WERI-Rb-1 (cell line): Measurements from ENCODE around the gene CTR9.
"Not testable (repeated sequence)": the region's sequence is repeated elsewhere in the genome, so short reads cannot be mapped to it uniquely, and the experiment has no call there.

Source experiments
- DNase-seq: peaks from one replicate; pipeline ENCODE4 v3.0.0-alpha.2; 2020
- H3K27ac ChIP-seq: fragments of 250-450 bp; sonication (Bioruptor Pico); 2 replicates; pipeline ENCODE4 v1.5.1; 2020; ENCODE audit warnings: mild to moderate bottlenecking, moderate library complexity
- H3K27me3 ChIP-seq: fragments of 250-450 bp; sonication (Bioruptor Pico); 2 replicates; pipeline ENCODE4 v1.5.1; 2021; ENCODE audit warnings: mild to moderate bottlenecking, low read depth, moderate library complexity; ENCODE audit not compliant: insufficient read depth, severe bottlenecking
- H3K36me3 ChIP-seq: fragments of 250-450 bp; sonication (Bioruptor Pico); 2 replicates; pipeline ENCODE4 v1.5.1; 2020; ENCODE audit warnings: mild to moderate bottlenecking, moderate library complexity
- H3K4me3 ChIP-seq: 2 replicates; pipeline ENCODE4 v1.5.1; 2011; ENCODE audit warnings: low read depth, mild to moderate bottlenecking, control low read depth, low read length
- H3K9me3 ChIP-seq: fragments of 250-450 bp; sonication (Bioruptor Pico); 2 replicates; pipeline ENCODE4 v1.5.1; 2021; ENCODE audit warnings: mild to moderate bottlenecking, moderate library complexity; ENCODE audit not compliant: severe bottlenecking
- TF ChIP-seq, protein P1 (sequence below): IDR thresholded peaks from 2 replicates; pipeline ENCODE4 v1.5.1; 2011; ENCODE audit warnings: low read depth, mild to moderate bottlenecking, control low read depth, inconsistent platforms, low read length

CTR9 gene

DNA sequence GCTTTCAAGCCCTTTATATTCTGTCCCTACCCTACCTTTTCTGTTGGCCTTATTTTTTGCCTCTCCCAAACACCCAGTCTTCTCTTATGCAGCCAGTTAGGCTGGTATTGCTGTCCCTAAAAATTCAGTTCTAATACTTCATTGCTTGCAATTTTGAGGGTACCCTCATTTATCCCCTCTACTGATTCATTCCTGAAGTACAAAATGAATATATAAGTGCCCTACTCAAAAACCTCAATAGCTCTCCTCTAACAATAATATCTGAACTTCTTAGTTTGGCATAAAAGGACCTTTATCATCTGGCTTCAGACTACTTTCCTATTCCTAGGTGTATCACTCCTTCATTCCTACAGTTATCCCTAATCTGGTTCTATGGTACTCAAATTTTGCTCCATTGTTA is 62.9 kb downstream of the CTR9 start:
- Histone ChIP-seq H3K27ac (no peak overlapping the region), H3K36me3 (no peaks in the 10 kb centered on the region), H3K27me3 (no peaks in the 10 kb centered on the region), H3K9me3 (no peaks in the 10 kb centered on the region), H3K4me3 (no peak overlapping the region)
- DNase-seq = no peak
- TF ChIP-seq, protein P1, sequence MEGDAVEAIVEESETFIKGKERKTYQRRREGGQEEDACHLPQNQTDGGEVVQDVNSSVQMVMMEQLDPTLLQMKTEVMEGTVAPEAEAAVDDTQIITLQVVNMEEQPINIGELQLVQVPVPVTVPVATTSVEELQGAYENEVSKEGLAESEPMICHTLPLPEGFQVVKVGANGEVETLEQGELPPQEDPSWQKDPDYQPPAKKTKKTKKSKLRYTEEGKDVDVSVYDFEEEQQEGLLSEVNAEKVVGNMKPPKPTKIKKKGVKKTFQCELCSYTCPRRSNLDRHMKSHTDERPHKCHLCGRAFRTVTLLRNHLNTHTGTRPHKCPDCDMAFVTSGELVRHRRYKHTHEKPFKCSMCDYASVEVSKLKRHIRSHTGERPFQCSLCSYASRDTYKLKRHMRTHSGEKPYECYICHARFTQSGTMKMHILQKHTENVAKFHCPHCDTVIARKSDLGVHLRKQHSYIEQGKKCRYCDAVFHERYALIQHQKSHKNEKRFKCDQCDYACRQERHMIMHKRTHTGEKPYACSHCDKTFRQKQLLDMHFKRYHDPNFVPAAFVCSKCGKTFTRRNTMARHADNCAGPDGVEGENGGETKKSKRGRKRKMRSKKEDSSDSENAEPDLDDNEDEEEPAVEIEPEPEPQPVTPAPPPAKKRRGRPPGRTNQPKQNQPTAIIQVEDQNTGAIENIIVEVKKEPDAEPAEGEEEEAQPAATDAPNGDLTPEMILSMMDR = no peak

DNA sequence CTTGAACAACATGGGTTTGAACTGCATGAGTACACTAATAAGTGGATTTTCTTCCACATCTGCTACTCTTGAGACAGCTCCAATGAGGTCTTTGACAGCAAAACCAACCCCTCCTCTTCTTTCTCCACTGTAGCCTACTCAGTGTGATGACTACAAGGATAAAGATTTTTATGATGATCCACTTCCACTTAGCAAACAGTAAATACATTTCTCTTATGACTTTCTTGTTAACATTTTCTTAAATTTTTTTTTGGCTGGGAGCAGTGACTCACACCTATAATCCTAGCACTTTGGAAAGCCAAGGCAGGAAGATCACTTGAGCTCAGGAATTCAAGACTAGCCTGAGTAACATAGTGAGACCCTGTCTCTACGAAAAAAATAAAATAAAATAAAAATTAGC is 67.5 kb downstream of the CTR9 start:
- no peaks in the 10 kb centered on the region for H3K9me3 ChIP-seq
- TF ChIP-seq, protein P1 = no peak
- no peak for DNase-seq
- no peak overlapping the region for H3K4me3 ChIP-seq
- no peaks in the 10 kb centered on the region for H3K36me3 ChIP-seq
- no peaks in the 10 kb centered on the region for H3K27me3 ChIP-seq
- H3K27ac ChIP-seq = no peak overlapping the region

DNA sequence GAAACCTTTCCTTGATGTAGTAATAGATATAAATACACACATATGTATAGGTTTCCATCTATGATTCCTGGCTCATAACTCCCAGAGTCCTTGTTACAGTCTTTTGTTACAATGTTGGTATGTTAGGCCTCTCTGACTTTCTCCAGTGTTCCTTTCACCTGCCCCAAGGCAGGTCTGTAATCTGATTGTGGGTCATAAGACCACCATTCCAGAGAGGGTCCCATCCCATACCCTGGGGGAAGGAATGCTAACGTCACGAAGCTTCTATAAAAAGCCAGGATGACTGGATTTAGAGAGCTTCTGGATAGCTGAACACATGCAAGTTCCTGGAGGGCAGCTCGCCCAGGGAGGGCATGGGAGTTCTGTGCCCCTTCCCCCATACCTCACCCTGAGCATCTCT is 71.4 kb downstream of the CTR9 start:
- not testable (repeated sequence) for H3K27ac ChIP-seq, H3K9me3 ChIP-seq, DNase-seq, H3K4me3 ChIP-seq, H3K27me3 ChIP-seq, H3K36me3 ChIP-seq

DNA sequence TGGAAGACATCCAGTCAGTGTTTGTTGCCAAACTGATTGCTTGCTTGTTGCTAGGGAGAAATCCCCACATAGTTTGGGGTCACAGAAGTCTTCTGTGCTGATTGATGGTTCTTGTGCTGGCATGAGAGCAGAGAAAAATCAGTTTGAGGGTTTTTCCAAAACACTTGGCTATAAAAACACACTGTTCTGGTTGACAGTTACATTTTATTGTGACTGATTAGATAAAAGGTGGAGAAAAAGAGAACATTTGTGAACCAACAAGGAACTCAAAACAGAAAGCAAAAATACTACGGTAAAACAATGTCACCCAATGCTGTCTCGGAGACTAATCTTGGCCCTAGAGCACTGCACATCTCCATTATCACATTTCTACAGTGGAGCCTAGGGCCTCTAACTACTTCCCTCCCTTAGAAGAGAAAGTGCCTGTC is 72.1 kb downstream of the CTR9 start:
- Histone ChIP-seq H3K27ac (no peak overlapping the region), H3K4me3 (no peak overlapping the region), H3K27me3 (no peaks in the 10 kb centered on the region), H3K9me3 (no peaks in the 10 kb centered on the region), H3K36me3 (no peaks in the 10 kb centered on the region)
- no peak for DNase-seq
- TF ChIP-seq, protein P1 = no peak

DNA sequence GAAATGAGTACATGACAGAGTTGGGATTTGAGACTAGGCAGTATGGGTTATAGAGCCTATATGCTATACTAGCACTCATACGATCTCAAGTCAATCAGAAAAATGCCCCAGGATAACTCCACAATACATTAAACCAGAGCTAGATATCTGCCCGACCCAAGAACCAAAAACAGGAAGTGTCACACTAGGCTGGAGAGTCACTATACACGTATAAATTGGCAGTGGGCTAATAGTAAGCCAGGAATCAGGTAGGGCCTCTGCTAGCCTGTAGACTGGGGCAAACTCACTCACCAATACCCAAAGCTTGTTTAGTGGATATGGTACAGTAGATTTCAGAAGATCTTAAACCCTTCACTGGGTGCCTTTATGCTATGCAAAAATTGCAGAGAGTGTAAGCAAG is 73.8 kb downstream of the CTR9 start:
- H3K9me3 ChIP-seq = no peaks in the 10 kb centered on the region
- H3K36me3 ChIP-seq = no peaks in the 10 kb centered on the region
- no peak overlapping the region for H3K27ac ChIP-seq
- no peak overlapping the region for H3K4me3 ChIP-seq
- TF ChIP-seq, protein P1 = no peak
- H3K27me3 ChIP-seq = no peaks in the 10 kb centered on the region
- DNase-seq = no peak

DNA sequence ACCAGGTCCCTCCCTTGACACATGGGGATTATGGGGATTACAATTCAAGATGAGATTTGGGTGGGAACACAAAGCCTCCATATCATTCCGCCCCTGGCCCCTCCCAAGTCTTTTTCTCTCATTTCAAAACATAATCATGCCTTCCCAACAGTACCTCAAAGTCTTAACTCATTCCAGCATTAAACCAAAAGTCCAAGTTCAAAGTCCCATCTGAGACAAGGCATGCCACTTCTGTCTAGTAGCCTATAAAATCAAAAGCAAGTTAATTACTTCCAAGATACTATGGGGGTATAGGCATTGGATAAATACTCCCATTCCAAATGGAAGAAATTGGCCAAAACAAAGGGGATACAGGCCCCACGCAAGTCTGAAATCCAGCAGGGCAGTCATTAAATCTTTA is 77.4 kb downstream of the CTR9 start:
- Histone ChIP-seq H3K9me3 (no peaks in the 10 kb centered on the region), H3K27me3 (no peaks in the 10 kb centered on the region), H3K27ac (no peak overlapping the region), H3K36me3 (no peaks in the 10 kb centered on the region), H3K4me3 (no peak overlapping the region)
- no peak for DNase-seq
- TF ChIP-seq, protein P1 = no peak
